ENCODE data around the gene CHKA. TPM values are rescaled to one million over a fixed set of nuclear protein-coding genes. Genes with fewer than 3 reads are reported as not detected.

CHKA gene
- total and polyA plus RNA-seq, 9 of the 15 experiments (the other 6 are each of a cell fraction or from before 2014, with no cell fraction given) = 3.6 to 37.0 (median 30.2) TPM

GRCh38 chr11:68118706-68119448, 2.3 kb downstream of the CHKA start (continued):
- TF ChIP-seq, protein P1, sequence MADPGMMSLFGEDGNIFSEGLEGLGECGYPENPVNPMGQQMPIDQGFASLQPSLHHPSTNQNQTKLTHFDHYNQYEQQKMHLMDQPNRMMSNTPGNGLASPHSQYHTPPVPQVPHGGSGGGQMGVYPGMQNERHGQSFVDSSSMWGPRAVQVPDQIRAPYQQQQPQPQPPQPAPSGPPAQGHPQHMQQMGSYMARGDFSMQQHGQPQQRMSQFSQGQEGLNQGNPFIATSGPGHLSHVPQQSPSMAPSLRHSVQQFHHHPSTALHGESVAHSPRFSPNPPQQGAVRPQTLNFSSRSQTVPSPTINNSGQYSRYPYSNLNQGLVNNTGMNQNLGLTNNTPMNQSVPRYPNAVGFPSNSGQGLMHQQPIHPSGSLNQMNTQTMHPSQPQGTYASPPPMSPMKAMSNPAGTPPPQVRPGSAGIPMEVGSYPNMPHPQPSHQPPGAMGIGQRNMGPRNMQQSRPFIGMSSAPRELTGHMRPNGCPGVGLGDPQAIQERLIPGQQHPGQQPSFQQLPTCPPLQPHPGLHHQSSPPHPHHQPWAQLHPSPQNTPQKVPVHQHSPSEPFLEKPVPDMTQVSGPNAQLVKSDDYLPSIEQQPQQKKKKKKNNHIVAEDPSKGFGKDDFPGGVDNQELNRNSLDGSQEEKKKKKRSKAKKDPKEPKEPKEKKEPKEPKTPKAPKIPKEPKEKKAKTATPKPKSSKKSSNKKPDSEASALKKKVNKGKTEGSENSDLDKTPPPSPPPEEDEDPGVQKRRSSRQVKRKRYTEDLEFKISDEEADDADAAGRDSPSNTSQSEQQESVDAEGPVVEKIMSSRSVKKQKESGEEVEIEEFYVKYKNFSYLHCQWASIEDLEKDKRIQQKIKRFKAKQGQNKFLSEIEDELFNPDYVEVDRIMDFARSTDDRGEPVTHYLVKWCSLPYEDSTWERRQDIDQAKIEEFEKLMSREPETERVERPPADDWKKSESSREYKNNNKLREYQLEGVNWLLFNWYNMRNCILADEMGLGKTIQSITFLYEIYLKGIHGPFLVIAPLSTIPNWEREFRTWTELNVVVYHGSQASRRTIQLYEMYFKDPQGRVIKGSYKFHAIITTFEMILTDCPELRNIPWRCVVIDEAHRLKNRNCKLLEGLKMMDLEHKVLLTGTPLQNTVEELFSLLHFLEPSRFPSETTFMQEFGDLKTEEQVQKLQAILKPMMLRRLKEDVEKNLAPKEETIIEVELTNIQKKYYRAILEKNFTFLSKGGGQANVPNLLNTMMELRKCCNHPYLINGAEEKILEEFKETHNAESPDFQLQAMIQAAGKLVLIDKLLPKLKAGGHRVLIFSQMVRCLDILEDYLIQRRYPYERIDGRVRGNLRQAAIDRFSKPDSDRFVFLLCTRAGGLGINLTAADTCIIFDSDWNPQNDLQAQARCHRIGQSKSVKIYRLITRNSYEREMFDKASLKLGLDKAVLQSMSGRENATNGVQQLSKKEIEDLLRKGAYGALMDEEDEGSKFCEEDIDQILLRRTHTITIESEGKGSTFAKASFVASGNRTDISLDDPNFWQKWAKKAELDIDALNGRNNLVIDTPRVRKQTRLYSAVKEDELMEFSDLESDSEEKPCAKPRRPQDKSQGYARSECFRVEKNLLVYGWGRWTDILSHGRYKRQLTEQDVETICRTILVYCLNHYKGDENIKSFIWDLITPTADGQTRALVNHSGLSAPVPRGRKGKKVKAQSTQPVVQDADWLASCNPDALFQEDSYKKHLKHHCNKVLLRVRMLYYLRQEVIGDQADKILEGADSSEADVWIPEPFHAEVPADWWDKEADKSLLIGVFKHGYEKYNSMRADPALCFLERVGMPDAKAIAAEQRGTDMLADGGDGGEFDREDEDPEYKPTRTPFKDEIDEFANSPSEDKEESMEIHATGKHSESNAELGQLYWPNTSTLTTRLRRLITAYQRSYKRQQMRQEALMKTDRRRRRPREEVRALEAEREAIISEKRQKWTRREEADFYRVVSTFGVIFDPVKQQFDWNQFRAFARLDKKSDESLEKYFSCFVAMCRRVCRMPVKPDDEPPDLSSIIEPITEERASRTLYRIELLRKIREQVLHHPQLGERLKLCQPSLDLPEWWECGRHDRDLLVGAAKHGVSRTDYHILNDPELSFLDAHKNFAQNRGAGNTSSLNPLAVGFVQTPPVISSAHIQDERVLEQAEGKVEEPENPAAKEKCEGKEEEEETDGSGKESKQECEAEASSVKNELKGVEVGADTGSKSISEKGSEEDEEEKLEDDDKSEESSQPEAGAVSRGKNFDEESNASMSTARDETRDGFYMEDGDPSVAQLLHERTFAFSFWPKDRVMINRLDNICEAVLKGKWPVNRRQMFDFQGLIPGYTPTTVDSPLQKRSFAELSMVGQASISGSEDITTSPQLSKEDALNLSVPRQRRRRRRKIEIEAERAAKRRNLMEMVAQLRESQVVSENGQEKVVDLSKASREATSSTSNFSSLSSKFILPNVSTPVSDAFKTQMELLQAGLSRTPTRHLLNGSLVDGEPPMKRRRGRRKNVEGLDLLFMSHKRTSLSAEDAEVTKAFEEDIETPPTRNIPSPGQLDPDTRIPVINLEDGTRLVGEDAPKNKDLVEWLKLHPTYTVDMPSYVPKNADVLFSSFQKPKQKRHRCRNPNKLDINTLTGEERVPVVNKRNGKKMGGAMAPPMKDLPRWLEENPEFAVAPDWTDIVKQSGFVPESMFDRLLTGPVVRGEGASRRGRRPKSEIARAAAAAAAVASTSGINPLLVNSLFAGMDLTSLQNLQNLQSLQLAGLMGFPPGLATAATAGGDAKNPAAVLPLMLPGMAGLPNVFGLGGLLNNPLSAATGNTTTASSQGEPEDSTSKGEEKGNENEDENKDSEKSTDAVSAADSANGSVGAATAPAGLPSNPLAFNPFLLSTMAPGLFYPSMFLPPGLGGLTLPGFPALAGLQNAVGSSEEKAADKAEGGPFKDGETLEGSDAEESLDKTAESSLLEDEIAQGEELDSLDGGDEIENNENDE (IDR thresholded peaks at IDR 0.05; ENCODE audit: low read depth, low read length) = no peak
- TF ChIP-seq, protein P2, sequence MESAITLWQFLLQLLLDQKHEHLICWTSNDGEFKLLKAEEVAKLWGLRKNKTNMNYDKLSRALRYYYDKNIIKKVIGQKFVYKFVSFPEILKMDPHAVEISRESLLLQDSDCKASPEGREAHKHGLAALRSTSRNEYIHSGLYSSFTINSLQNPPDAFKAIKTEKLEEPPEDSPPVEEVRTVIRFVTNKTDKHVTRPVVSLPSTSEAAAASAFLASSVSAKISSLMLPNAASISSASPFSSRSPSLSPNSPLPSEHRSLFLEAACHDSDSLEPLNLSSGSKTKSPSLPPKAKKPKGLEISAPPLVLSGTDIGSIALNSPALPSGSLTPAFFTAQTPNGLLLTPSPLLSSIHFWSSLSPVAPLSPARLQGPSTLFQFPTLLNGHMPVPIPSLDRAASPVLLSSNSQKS (CRISPR knock-in tag; IDR thresholded peaks at IDR 0.05) = no peak
- TF ChIP-seq SNIP1 (IDR thresholded peaks at IDR 0.05; ENCODE audit: low read depth) (no peak), PHF20 (IDR thresholded peaks at IDR 0.05; ENCODE audit: partially characterized antibody) (no peak), ZFX (CRISPR knock-in tag; IDR thresholded peaks at IDR 0.05) (peak; percentile 10; the same call in 1 of the 2 replicates), HEY1 (CRISPR knock-in tag; IDR thresholded peaks at IDR 0.05; ENCODE audit: borderline replicate concordance) (no peak), HINFP (tag; conservative IDR thresholded peaks at IDR 0.05; ENCODE audit: low read depth) (no peak), ZKSCAN8 (CRISPR knock-in tag; IDR thresholded peaks at IDR 0.05) (no peak), SMARCE1 (IDR thresholded peaks at IDR 0.05) (peak; percentile 49; the same call in 1 of the 2 replicates), SREBF2 (CRISPR knock-in tag; IDR thresholded peaks at IDR 0.05) (no peak)
- TF ChIP-seq, protein P3, sequence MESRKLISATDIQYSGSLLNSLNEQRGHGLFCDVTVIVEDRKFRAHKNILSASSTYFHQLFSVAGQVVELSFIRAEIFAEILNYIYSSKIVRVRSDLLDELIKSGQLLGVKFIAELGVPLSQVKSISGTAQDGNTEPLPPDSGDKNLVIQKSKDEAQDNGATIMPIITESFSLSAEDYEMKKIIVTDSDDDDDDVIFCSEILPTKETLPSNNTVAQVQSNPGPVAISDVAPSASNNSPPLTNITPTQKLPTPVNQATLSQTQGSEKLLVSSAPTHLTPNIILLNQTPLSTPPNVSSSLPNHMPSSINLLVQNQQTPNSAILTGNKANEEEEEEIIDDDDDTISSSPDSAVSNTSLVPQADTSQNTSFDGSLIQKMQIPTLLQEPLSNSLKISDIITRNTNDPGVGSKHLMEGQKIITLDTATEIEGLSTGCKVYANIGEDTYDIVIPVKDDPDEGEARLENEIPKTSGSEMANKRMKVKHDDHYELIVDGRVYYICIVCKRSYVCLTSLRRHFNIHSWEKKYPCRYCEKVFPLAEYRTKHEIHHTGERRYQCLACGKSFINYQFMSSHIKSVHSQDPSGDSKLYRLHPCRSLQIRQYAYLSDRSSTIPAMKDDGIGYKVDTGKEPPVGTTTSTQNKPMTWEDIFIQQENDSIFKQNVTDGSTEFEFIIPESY (CRISPR knock-in tag; IDR thresholded peaks at IDR 0.05) = peak; percentile 35; the same call in 1 of the 2 replicates
